Stimulated activated CD4-positive, alpha-beta T cell treated with anti-CD3 and anti-CD28 coated beads, TNF-alpha, amount 100 ng/mL, for 48 hours (primary cell): Measurements from ENCODE around the gene BHMT.
"Not testable (repeated sequence)": the region's sequence is repeated elsewhere in the genome, so short reads cannot be mapped to it uniquely, and the experiment has no call there.

ENCODE experiments used
- DNase-seq, 3 donors: peaks; one replicate each; pipeline ENCODE4 v3.0.0-alpha.2; 2020; ENCODE audit warnings: low read depth in 3 of 3

BHMT gene

DNA sequence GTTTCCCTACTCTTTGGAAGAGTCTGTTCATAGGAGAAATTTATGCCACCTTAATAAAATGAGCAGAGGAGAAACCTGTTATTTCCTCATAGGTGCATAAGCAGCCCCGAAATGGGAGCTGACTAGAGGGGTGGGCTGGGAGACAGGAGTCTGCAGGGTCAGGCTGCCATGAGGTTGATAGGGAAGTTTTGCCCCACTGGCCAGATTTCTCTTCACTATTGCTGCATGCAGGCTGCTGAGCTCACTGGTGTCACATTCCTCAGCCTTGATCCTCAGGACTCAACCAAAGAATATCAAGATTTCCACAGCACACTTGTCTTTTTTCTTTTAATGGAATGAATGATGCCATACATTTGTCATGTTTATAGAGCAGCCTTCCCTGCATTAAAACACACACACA lies 60.7 kb downstream of the BHMT start:
- no peak for DNase-seq

DNA sequence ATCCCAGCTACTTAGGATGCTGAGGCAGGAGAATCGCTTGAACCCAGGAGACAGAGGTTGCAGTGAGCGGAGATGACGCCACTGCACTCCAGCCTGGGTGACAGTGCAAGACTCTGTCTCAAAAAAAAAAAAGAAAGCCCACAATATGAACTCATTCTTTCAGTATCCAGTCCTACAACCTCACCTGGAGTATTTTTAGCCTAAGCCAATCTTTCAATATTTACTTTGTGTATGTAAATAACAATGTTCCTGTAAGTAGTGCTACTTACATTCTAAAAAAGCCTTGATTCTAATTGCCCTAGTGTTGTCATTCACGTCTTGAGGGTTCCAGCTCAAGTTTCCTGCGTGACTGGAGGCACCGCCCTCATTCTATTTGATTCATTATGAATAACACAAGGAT lies 62.0 kb downstream of the BHMT start:
- no peak for DNase-seq

DNA sequence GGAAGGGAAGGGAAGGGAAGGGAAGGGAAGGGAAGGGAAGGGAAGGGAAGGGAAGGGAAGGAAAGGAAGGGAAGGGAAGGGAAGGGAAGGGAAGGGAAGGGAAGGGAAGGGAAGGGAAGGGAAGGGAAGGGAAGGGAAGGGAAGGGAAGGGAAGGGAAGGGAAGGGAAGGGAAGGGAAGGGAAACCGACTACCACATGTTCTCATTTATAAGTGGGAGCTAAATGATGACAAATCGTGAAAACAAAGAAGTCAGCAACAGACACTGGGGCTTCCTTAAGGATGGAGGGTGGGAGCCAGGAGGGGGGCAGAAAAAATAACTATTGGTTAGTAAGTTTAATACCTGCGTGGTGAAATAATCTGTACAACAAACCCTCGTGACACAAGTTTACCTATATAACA lies 68.8 kb downstream of the BHMT start:
- not testable (repeated sequence) for DNase-seq

DNA sequence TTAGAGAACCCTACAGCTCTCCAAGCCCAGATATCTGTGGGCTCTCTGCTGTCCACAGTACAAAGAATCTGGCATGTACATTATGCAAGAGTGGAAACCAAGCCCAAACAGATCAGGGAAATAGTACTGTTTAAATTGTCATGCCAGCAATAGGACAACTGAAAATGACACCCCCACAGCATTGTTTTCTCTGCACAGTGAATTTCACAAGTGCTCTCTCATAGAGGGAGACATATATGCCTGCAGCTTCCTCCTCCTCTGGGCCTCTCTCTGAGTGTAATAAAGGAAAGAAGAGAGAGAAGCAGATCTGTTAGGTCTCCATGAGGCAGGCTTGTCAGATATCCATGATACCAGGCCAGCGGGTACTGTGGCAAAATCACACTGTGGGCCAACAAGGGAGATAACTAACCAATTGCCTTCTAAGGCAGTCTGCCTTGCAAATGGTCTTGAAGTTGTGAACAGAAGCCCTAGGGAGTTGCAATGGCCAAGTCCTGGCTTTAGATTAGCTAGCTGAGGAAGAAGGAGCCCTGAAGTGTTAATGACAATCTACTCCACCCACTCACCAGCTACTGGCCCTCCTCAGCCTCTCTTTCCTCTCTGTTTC lies 69.9 kb downstream of the BHMT start:
- no peak for DNase-seq
